22Rv1 (cell line): Measurements from ENCODE around the gene TREH.
A peak's percentile ranks its signal among the peaks of the same experiment; 100 is the strongest.

Source experiments
- ZFX ChIP-seq: fragments of 450-650 bp; IDR thresholded peaks from 2 replicates; pipeline ENCODE4 v1.6.1; 2017; ENCODE audit warnings: antibody characterized with exemption, borderline replicate concordance
- TF ChIP-seq, protein P1 (sequence below): fragments of 450-650 bp; IDR thresholded peaks from 2 replicates; pipeline ENCODE4 v1.5.1; 2017; ENCODE audit warnings: mild to moderate bottlenecking

DNA sequence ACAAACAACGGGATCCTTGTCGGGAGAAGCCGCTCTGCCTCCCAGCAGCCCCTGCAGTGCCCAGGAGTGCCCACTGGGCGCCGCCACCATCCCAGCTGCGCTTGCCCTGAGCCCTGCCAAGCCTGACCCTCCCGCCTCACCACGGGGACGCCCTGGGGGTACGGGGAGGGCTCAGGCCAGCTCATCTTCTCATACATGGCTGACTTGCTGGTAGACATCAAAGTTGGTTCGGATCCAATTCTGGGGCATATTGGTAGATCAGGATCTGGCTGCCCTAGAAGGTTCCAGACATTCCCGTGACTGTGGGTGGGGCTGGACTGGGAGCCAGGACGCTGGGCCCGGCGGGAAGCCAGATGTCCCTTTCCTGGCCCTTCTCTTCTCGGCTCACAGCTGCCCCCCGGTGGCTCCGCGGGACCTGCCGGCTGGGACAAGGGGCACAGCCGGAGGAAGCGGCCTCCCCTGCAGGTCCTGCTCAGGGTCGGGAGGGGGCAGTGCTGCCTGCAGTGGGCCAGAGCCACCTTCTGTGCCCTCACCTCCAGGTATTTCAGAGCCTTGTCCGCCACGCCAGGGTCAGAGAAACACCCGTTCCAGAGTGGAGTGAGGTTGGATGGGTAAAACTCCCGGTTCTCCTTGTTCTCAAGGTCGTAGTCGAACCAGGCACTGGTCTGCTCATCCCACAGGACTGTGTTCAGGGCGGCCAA lies 10.6 kb upstream of the TREH start:
- TF ChIP-seq, protein P1, sequence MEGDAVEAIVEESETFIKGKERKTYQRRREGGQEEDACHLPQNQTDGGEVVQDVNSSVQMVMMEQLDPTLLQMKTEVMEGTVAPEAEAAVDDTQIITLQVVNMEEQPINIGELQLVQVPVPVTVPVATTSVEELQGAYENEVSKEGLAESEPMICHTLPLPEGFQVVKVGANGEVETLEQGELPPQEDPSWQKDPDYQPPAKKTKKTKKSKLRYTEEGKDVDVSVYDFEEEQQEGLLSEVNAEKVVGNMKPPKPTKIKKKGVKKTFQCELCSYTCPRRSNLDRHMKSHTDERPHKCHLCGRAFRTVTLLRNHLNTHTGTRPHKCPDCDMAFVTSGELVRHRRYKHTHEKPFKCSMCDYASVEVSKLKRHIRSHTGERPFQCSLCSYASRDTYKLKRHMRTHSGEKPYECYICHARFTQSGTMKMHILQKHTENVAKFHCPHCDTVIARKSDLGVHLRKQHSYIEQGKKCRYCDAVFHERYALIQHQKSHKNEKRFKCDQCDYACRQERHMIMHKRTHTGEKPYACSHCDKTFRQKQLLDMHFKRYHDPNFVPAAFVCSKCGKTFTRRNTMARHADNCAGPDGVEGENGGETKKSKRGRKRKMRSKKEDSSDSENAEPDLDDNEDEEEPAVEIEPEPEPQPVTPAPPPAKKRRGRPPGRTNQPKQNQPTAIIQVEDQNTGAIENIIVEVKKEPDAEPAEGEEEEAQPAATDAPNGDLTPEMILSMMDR: peak; percentile 99
- TF ChIP-seq ZFX: no peak
